Measurements from ENCODE around the gene RASA2.

RASA2 gene

GRCh38 chr3:141450727-141451375 lies 36.0 kb upstream of the RASA2 start:
- no peak for DNase-seq (ENCODE audit: low spot score)
- Histone ChIP-seq H3K4me3 (no peak overlapping the region), H3K27ac (peak overlapping the region; percentile 11 to 57)
- TF ChIP-seq CTCF (IDR thresholded peaks at IDR 0.05) = no peak

- H3K27ac ChIP-seq = peak overlapping the region; percentile 15 to 35
- no peak for DNase-seq (ENCODE audit: low spot score)
- TF ChIP-seq CTCF (IDR thresholded peaks at IDR 0.05) = peak; percentile 35
- H3K4me3 ChIP-seq = no peak overlapping the region
Observed at GRCh38 chr3:141452045-141452444, 34.8 kb upstream of the RASA2 start.

- no peak for DNase-seq (ENCODE audit: low spot score)
- no peak for TF ChIP-seq CTCF (IDR thresholded peaks at IDR 0.05)
- Histone ChIP-seq H3K4me3 (no peak overlapping the region), H3K27ac (no peak overlapping the region)
Observed at GRCh38 chr3:141452773-141453172, 34.1 kb upstream of the RASA2 start.

- no peak for DNase-seq (ENCODE audit: low spot score)
- H3K27ac ChIP-seq = no peak overlapping the region
- no peak for TF ChIP-seq CTCF (IDR thresholded peaks at IDR 0.05)
- H3K4me3 ChIP-seq = no peak overlapping the region
Observed at GRCh38 chr3:141454054-141454453, 32.8 kb upstream of the RASA2 start.

- DNase-seq (ENCODE audit: low spot score) = no peak
- peak; percentile 56 for TF ChIP-seq CTCF (IDR thresholded peaks at IDR 0.05)
- Histone ChIP-seq H3K27ac (no peak overlapping the region), H3K4me3 (no peak overlapping the region)
Observed at GRCh38 chr3:141454906-141455602, 31.8 kb upstream of the RASA2 start.

GRCh38 chr3:141455603-141456300 lies 31.1 kb upstream of the RASA2 start:
- no peak for DNase-seq (ENCODE audit: low spot score)
- TF ChIP-seq CTCF (IDR thresholded peaks at IDR 0.05) = no peak
- Histone ChIP-seq H3K4me3 (no peak overlapping the region), H3K27ac (no peak overlapping the region)

All from coronary artery (tissue), 2 donors.